ENCODE data around the gene FRYL. TPM values are rescaled to one million over a fixed set of nuclear protein-coding genes. Genes with fewer than 3 reads are reported as not detected.
"Not testable (repeated sequence)": the region's sequence is repeated elsewhere in the genome, so short reads cannot be mapped to it uniquely, and the experiment has no call there.

The FRYL gene
- total RNA-seq, 1 donor from 2014 or later, result 65.5 TPM

- Mint-ChIP-seq H3K4me3 (ENCODE audit: low read depth) (no peak overlapping the region), H3K27me3 (no peaks in the 10 kb centered on the region), H3K36me3 (ENCODE audit: insufficient read depth) (peaks cover 1% of the 10 kb centered on the region), H3K9me3 (ENCODE audit: low read depth) (no peaks in the 10 kb centered on the region), H3K4me1 (ENCODE audit: low read depth) (peaks cover 5% of the 10 kb centered on the region), H3K27ac (peak overlapping the region; percentile 10)
- no peak for DNase-seq (ENCODE audit: low spot score, unreplicated experiment)
- no peak for TF ChIP-seq CTCF (IDR thresholded peaks at IDR 0.05; ENCODE audit: unreplicated experiment)
These were observed 37.7 kb downstream of the FRYL start for GRCh38 chr4:48742412-48742811.

GRCh38 chr4:48739560-48740019 is 40.5 kb downstream of the FRYL start:
- peaks cover 3% of the 10 kb centered on the region for H3K36me3 Mint-ChIP-seq (ENCODE audit: insufficient read depth)
- H3K4me1 Mint-ChIP-seq (ENCODE audit: low read depth), result peaks cover 5% of the 10 kb centered on the region
- DNase-seq (ENCODE audit: low spot score, unreplicated experiment), result no peak
- peaks cover 4% of the 10 kb centered on the region for H3K9me3 Mint-ChIP-seq (ENCODE audit: low read depth)
- TF ChIP-seq CTCF (IDR thresholded peaks at IDR 0.05; ENCODE audit: unreplicated experiment), result no peak
- H3K27me3 Mint-ChIP-seq, result no peaks in the 10 kb centered on the region
- no peak overlapping the region for H3K4me3 Mint-ChIP-seq (ENCODE audit: low read depth)
- H3K27ac Mint-ChIP-seq, result no peak overlapping the region

- TF ChIP-seq CTCF (IDR thresholded peaks at IDR 0.05; ENCODE audit: unreplicated experiment), result no peak
- peaks cover 5% of the 10 kb centered on the region for H3K4me1 Mint-ChIP-seq (ENCODE audit: low read depth)
These were observed 41.2 kb downstream of the FRYL start for GRCh38 chr4:48738856-48739255.

GRCh38 chr4:48728906-48729496 is 51.1 kb downstream of the FRYL start:
- not testable (repeated sequence) for H3K27ac Mint-ChIP-seq; H3K27me3 Mint-ChIP-seq; H3K4me3 Mint-ChIP-seq (ENCODE audit: low read depth); H3K36me3 Mint-ChIP-seq (ENCODE audit: insufficient read depth); DNase-seq (ENCODE audit: low spot score, unreplicated experiment); H3K9me3 Mint-ChIP-seq (ENCODE audit: low read depth)
- peaks cover 29% of the 10 kb centered on the region for H3K4me1 Mint-ChIP-seq (ENCODE audit: low read depth)

More at GRCh38 chr4:48738856-48739255, 41.2 kb downstream of the FRYL start:
- Mint-ChIP-seq H3K36me3 (ENCODE audit: insufficient read depth) (peaks cover 4% of the 10 kb centered on the region), H3K27ac (no peak overlapping the region), H3K4me3 (ENCODE audit: low read depth) (no peak overlapping the region), H3K9me3 (ENCODE audit: low read depth) (peaks cover 6% of the 10 kb centered on the region), H3K27me3 (no peaks in the 10 kb centered on the region)
- DNase-seq (ENCODE audit: low spot score, unreplicated experiment), result no peak

- no peak for TF ChIP-seq CTCF (IDR thresholded peaks at IDR 0.05; ENCODE audit: unreplicated experiment)
- Mint-ChIP-seq H3K9me3 (ENCODE audit: low read depth) (peaks cover 8% of the 10 kb centered on the region), H3K36me3 (ENCODE audit: insufficient read depth) (peaks cover 6% of the 10 kb centered on the region), H3K4me3 (ENCODE audit: low read depth) (no peak overlapping the region), H3K4me1 (ENCODE audit: low read depth) (peaks cover 32% of the 10 kb centered on the region), H3K27me3 (no peaks in the 10 kb centered on the region), H3K27ac (peak overlapping the region; percentile 61)
- no peak for DNase-seq (ENCODE audit: low spot score, unreplicated experiment)
These were observed 52.2 kb downstream of the FRYL start for GRCh38 chr4:48727666-48728459.
